ENCODE results near the gene FGFR2.

The FGFR2 gene

GRCh38 chr10:121590772-121591171, 7.5 kb downstream of the FGFR2 start:
- no peak for DNase-seq (ENCODE audit: low read depth in 1 of 2, low spot score in 1 of 2)

DNA sequence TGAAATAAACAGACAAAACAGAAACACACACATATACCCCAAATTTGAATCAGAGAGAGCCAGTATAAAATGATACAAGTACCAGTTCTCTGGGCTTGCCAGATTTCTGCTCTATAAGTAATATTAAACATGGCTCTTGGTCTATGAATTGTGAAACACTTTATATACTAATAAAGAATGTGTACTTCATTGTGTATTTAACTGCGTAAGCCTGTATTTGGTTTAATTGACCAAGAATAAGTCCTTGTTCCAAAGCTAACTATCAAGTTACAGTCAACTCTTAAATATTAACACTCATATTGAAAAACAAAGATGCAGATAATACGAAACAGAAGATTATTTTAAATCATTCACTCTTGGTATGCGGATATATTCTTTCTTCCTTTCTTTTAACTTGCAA, 8.7 kb downstream of the FGFR2 start:
- DNase-seq (ENCODE audit: low read depth in 1 of 2, low spot score in 1 of 2): no peak

GRCh38 chr10:121583857-121584256, 14.4 kb downstream of the FGFR2 start:
- DNase-seq (ENCODE audit: low read depth in 1 of 2, low spot score in 1 of 2): no peak

DNA sequence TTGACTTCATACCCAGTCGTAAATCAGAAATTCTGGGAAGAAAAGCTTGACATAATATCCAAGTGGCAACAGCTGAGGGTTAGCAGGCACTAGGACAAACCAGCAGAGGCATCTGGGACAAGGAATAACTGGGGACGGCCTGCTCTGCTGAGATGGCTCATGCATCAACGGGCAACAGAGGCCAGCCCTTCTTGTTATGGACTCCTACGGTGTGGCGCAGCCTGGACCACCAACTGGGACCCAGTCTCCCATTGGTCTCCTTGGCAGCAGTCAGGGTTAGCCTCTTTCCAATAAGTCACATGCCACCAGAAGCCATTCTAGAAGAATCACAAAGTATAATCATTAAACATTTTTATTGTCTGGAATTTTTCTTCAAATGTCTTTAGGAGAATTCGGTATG, 15.0 kb downstream of the FGFR2 start:
- no peak for DNase-seq (ENCODE audit: low read depth in 1 of 2, low spot score in 1 of 2)

GRCh38 chr10:121580276-121581116, 17.7 kb downstream of the FGFR2 start:
- no peak for DNase-seq (ENCODE audit: low read depth in 1 of 2, low spot score in 1 of 2)

DNA sequence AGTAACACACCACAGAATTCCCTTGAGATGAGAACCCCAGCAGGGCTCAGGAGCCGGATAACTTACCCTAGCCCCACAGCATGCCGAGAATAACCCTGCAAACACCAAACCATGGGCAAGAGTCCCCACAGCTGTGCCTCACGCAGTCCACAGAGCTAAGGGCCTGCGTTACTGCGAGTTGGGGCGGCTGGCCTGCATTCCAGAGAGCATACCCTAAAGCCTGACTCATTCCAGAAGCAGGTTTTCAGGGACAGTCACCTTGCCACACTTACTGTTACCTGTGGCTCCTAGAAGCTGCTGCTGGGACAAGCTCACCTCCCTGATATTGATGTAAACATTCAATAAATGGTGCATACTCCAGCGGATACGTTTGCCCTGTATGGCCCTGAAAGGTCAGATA, 18.6 kb downstream of the FGFR2 start:
- no peak for DNase-seq (ENCODE audit: low read depth in 1 of 2, low spot score in 1 of 2)

DNA sequence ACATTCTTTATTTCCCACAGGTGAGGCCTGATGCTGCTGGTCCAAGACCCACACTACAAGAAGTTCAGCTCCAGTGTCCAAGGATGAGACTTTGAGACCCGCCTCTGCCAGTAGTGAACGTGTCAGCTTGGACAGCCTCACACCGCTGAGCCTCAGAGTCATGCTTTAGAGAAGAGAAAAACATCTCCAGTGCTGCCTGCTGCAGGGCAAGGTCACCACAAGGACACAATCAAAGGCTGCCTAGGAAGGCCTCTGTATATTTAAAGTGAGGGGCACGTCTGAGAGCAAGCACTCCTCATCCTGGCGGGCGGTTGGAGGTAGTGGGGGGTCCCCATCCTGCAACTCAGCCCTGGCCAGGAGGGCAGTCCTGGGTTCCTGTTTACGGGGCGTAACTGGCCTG, 19.3 kb downstream of the FGFR2 start:
- no peak for DNase-seq (ENCODE audit: low read depth in 1 of 2, low spot score in 1 of 2)

DNA sequence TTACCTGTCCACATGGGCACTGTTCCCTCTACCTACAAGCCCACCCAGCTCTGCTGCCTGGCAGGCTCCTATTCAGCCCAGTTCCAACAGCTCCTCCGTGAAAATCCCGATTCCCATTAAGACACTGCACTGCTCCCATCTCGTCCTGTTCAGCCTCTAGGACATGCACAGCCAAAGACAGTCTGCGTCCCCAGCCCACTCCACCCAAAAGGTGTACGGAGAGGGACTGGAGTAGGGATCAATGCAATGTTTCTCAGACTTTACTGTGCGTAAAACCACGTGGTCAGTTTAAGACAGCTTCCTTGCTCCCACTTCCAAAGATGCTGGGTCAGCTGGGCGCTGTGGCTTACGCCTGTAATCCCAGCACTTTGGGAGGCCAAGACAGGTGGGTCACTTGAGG, 19.9 kb downstream of the FGFR2 start:
- no peak for DNase-seq (ENCODE audit: low read depth in 1 of 2, low spot score in 1 of 2)

DNA sequence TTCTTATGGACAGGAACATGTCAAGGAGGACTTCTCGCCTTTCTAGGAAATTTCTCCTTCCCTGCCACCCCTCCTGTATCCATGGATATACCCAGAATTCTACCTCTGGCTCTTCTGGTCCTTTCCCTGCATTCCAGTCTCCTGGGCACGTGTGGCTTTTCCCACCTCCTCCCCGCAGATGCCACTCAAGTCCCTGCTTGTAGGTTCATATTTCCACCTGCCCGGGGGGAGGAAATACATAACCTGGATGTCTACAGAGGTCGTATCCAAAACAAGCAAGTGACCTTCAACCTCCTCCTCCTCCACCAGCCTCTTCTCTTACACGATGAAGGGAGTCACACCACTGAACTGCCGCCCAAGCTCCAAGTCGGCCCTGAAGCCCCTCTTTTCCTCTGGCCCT, 20.7 kb downstream of the FGFR2 start:
- DNase-seq (ENCODE audit: low read depth in 1 of 2, low spot score in 1 of 2): no peak

- DNase-seq (ENCODE audit: low read depth in 1 of 2, low spot score in 1 of 2): no peak
Observed at GRCh38 chr10:121576139-121576538, 22.1 kb downstream of the FGFR2 start.

GRCh38 chr10:121574519-121575166, 23.6 kb downstream of the FGFR2 start:
- no peak for DNase-seq (ENCODE audit: low read depth in 1 of 2, low spot score in 1 of 2)

GRCh38 chr10:121573538-121573941, 24.7 kb downstream of the FGFR2 start:
- DNase-seq (ENCODE audit: low read depth in 1 of 2, low spot score in 1 of 2): no peak

DNA sequence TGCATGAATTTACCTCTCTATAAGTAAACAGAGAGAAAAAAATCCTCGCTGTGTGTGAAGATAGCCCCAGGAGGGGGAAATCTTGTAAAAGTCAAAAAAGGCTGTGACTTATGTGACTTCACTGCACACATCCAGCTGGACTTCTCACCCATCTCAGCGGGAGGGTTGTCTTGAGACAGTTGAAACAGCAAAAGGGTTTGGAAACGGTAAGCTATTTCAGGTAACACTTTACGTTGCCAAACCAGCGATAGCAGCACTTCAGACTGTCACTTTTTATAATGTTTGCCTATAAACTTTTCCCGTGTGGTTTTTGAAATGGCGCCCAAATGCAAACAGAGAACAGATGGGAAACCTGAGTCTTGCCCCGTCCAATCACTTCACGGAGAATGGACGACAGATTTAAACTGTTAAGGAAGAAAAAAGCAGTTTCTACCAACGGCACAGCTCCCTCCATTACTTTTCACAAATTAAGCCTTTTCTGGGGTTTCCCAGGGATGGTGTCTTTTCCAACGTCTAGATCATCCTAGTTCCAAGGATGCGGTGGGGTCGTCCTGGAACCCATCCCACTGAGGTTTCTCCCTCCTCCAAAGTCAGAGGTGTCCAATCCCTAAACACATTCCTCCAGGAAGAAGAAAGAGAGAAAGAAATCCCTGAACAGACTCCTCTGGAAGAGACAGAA, 25.2 kb downstream of the FGFR2 start:
- no peak for DNase-seq (ENCODE audit: low read depth in 1 of 2, low spot score in 1 of 2)

- no peak for DNase-seq (ENCODE audit: low read depth in 1 of 2, low spot score in 1 of 2)
Observed at GRCh38 chr10:121570315-121570714, 27.9 kb downstream of the FGFR2 start.

- no peak for DNase-seq (ENCODE audit: low read depth in 1 of 2, low spot score in 1 of 2)
Observed at GRCh38 chr10:121568275-121568674, 30.0 kb downstream of the FGFR2 start.

DNA sequence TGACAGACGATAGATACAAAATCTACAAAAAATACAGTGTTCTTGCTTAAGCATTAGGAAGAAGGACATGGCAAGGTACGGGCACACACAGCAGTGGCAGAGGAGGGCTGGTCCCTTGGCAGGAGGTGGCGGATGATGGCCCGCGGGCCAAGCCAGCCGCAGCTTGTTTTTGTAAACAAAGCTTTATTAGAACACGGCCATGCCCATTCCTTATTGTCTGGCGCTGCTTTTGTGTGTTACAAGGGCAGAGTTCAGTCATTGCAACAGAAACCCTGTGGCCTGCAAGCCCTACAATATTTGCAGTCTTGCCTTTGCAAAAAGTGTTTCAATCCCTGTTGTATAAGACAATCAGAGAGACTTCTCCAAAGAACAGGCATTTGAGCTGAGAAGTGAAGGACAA, 30.7 kb downstream of the FGFR2 start:
- no peak for DNase-seq (ENCODE audit: low read depth in 1 of 2, low spot score in 1 of 2)

- DNase-seq (ENCODE audit: low read depth in 1 of 2, low spot score in 1 of 2): no peak
Observed at GRCh38 chr10:121566755-121567154, 31.5 kb downstream of the FGFR2 start.

DNA sequence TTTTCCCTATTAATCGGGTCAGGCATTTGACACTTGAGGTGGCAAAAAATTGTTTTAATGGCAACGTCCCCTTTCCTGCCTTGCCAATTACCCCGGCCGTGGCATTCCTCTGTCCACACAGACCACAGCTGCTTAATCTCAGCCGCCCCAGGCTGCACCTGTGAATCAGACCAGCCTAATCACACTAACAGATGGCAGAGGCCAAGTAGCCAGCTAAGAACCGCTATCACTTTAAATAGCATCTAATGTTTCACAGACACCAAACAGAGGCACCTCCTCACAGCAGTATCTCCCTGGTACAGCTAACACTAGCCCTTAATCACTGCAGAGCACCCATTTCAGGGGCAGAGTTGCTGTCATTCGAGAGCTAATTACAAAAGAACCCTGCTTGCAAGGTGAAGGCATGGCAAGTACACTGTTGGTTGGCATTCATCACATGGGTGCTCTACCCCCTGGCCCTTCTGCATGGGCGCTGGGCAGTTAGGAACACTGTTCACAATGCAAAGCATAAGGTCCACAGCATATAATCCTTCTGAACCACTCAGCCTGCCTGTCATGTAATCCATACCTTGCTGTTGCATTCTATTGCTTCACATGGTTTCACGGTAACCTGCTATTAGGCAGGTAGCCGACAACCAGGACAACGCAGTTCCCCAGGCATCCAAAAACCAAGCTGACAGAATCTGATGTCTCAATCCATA, 38.8 kb downstream of the FGFR2 start:
- DNase-seq (ENCODE audit: low read depth in 1 of 2, low spot score in 1 of 2): no peak

DNA sequence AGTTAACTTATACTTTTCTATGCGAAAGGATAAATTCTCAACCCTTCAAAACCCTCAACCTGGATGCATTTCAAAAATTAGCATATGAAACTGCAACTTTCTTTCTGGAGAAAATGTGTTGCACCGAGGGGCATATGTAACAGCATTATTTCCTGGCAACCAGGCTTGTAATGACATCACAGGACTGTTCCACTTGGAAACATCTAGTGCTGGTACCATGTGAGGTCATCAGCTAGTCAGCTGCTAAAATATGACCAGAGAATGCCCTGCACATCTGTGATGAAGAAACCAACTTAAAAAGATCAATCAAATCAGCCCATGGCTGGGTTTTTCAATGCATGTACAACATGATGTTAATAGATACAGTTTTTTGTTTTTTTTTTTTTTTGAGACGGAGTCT, 40.0 kb downstream of the FGFR2 start:
- DNase-seq (ENCODE audit: low read depth in 1 of 2, low spot score in 1 of 2): no peak

GRCh38 chr10:121556918-121557573, 41.2 kb downstream of the FGFR2 start:
- DNase-seq (ENCODE audit: low read depth in 1 of 2, low spot score in 1 of 2): no peak

- no peak for DNase-seq (ENCODE audit: low read depth in 1 of 2, low spot score in 1 of 2)
Observed at GRCh38 chr10:121556455-121556854, 41.8 kb downstream of the FGFR2 start.

All from activated CD4-positive, alpha-beta T cell treated with anti-CD3 and anti-CD28 coated beads, Interleukin-2, amount 50 U/mL, for 24 hours (primary cell).